SU-DHL-6 (cell line): ENCODE results near the gene CRYGA.

Source experiments
- H2AFZ ChIP-seq: fragments of 200-600 bp; sonication (generic); 2 replicates; pipeline ENCODE4 v1.6.1; 2014; ENCODE audit warnings: low read depth, mild to moderate bottlenecking, moderate library complexity, mixed read lengths, antibody characterized with exemption, low read length; ENCODE audit not compliant: severe bottlenecking
- H3F3A ChIP-seq: fragments of 200-600 bp; shearing (Covaris generic); 2 replicates; pipeline ENCODE4 v1.6.0; 2016; ENCODE audit warnings: antibody characterized with exemption, mild to moderate bottlenecking; ENCODE audit not compliant: insufficient read depth
- H3K27ac ChIP-seq: fragments of 200-600 bp; sonication (generic); 2 replicates; pipeline ENCODE4 v1.5.1; 2016; ENCODE audit warnings: low read depth, mild to moderate bottlenecking, low read length, moderate library complexity, mixed read lengths
- H3K27me3 ChIP-seq: fragments of 200-600 bp; sonication (generic), shearing (Covaris generic); 2 replicates; pipeline ENCODE4 v1.6.0; 2014; ENCODE audit warnings: mild to moderate bottlenecking, low read length
- H3K36me3 ChIP-seq: fragments of 200-600 bp; sonication (generic); 2 replicates; pipeline ENCODE4 v1.6.1; 2014; ENCODE audit warnings: mild to moderate bottlenecking, low read length, mixed read lengths
- H3K4me2 ChIP-seq: fragments of 300-600, 200-600 bp; shearing (Covaris generic), sonication (generic); 2 replicates; pipeline ENCODE4 v1.6.0; 2014; ENCODE audit warnings: low read length, low read depth, mild to moderate bottlenecking; ENCODE audit not compliant: poor library complexity, severe bottlenecking
- H3K4me3 ChIP-seq: fragments of 200-600 bp; sonication (generic); 2 replicates; pipeline ENCODE4 v1.5.1; 2014; ENCODE audit warnings: antibody characterized with exemption, low read length, mild to moderate bottlenecking, mixed read lengths; ENCODE audit not compliant: insufficient read depth, poor library complexity, severe bottlenecking
- H3K79me2 ChIP-seq: fragments of 200-600 bp; sonication (generic); 2 replicates; pipeline ENCODE4 v1.6.1; 2014; ENCODE audit warnings: mild to moderate bottlenecking, low read length, moderate library complexity; ENCODE audit not compliant: insufficient read depth
- H3K9ac ChIP-seq: fragments of 200-600 bp; sonication (generic); 2 replicates; pipeline ENCODE4 v1.7.0; 2014; ENCODE audit warnings: mild to moderate bottlenecking, low read length
- H3K9me2 ChIP-seq: fragments of 200-600 bp; sonication (generic); replicated peaks from 2 replicates; pipeline ENCODE4 v1.6.1; 2014; ENCODE audit warnings: low read length; ENCODE audit not compliant: insufficient read depth
- H3K9me3 ChIP-seq: fragments of 200-600 bp; sonication (generic); 2 replicates; pipeline ENCODE4 v1.6.1; 2014; ENCODE audit warnings: low read length, mixed read lengths; ENCODE audit not compliant: insufficient read depth
- H4K20me1 ChIP-seq: fragments of 200-600 bp; sonication (generic); 2 replicates; pipeline ENCODE4 v1.6.1; 2014; ENCODE audit warnings: low read depth, mild to moderate bottlenecking, antibody characterized with exemption, low read length, moderate library complexity, mixed read lengths
- CTCF ChIP-seq: fragments of 200-600 bp; sonication (generic); IDR thresholded peaks from one replicate; pipeline ENCODE4 v1.5.1; 2017; ENCODE audit warnings: antibody characterized with exemption, mild to moderate bottlenecking, low read length, moderate library complexity; ENCODE audit not compliant: insufficient read depth, poor library complexity, severe bottlenecking
- EZH2phosphoT487 ChIP-seq: fragments of 200-600 bp; sonication (generic), shearing (Covaris generic); conservative IDR thresholded peaks from 2 replicates; pipeline ENCODE4 v1.6.1; 2018; ENCODE audit warnings: mild to moderate bottlenecking, antibody characterized with exemption, low read length, moderate library complexity, mixed read lengths

Gene CRYGA

GRCh38 chr2:208134928-208135586 is 28.3 kb downstream of the CRYGA start:
- H3K9me2 ChIP-seq = no peaks in the 10 kb centered on the region

GRCh38 chr2:208130712-208131110 is 32.7 kb downstream of the CRYGA start:
- H3F3A ChIP-seq = no peaks in the 10 kb centered on the region
- H3K4me3 ChIP-seq = no peak overlapping the region
- no peaks in the 10 kb centered on the region for H3K9me3 ChIP-seq
- no peak overlapping the region for H3K27ac ChIP-seq
- no peaks in the 10 kb centered on the region for H3K36me3 ChIP-seq
- no peaks in the 10 kb centered on the region for H4K20me1 ChIP-seq
- H3K4me2 ChIP-seq = no peak overlapping the region
- H3K9ac ChIP-seq = no peak overlapping the region
- no peaks in the 10 kb centered on the region for H3K27me3 ChIP-seq
- no peak for TF ChIP-seq EZH2phosphoT487
- TF ChIP-seq CTCF = no peak
- no peaks in the 10 kb centered on the region for H3K9me2 ChIP-seq
- no peak overlapping the region for H2AFZ ChIP-seq
- H3K79me2 ChIP-seq = no peaks in the 10 kb centered on the region

More at GRCh38 chr2:208134928-208135586, 28.3 kb downstream of the CRYGA start:
- Histone ChIP-seq H3K9me3 (no peaks in the 10 kb centered on the region), H3K79me2 (no peaks in the 10 kb centered on the region), H3K36me3 (no peaks in the 10 kb centered on the region), H3K9ac (no peak overlapping the region), H3K27me3 (no peaks in the 10 kb centered on the region), H3K4me2 (no peak overlapping the region), H4K20me1 (no peaks in the 10 kb centered on the region), H3K4me3 (no peak overlapping the region), H3K27ac (no peak overlapping the region), H3F3A (no peaks in the 10 kb centered on the region), H2AFZ (no peak overlapping the region)
- no peak for TF ChIP-seq CTCF
- TF ChIP-seq EZH2phosphoT487 = no peak

GRCh38 chr2:208129744-208130711 is 33.4 kb downstream of the CRYGA start, which contains the start of gene CRYGC:
Gene CRYGC, minus strand, starts transcription at chr2:208129828. Its CDS starts 36 bp downstream, at chr2:208129792.
- Histone ChIP-seq H3F3A (no peaks in the 10 kb centered on the region), H3K9me3 (no peaks in the 10 kb centered on the region), H4K20me1 (no peaks in the 10 kb centered on the region), H3K79me2 (no peaks in the 10 kb centered on the region), H3K27me3 (no peaks in the 10 kb centered on the region), H3K4me3 (no peak within 1 kb of the TSS), H3K36me3 (no peaks in the 10 kb centered on the region), H3K4me2 (no peak within 1 kb of the TSS), H3K9me2 (no peaks in the 10 kb centered on the region), H3K27ac (no peak within 1 kb of the TSS), H3K9ac (no peak within 1 kb of the TSS), H2AFZ (no peak within 1 kb of the TSS)
- TF ChIP-seq EZH2phosphoT487 = no peak
- no peak for TF ChIP-seq CTCF
